GM19043 (cell line): ENCODE results near the gene EIF3F.

Experiments
- ATAC-seq: cut with Tn5 transposase; IDR thresholded peaks from one replicate; pipeline ENCODE4 v1.9.1; 2021; ENCODE audit warnings: low read depth; ENCODE audit not compliant: unreplicated experiment

EIF3F gene

DNA sequence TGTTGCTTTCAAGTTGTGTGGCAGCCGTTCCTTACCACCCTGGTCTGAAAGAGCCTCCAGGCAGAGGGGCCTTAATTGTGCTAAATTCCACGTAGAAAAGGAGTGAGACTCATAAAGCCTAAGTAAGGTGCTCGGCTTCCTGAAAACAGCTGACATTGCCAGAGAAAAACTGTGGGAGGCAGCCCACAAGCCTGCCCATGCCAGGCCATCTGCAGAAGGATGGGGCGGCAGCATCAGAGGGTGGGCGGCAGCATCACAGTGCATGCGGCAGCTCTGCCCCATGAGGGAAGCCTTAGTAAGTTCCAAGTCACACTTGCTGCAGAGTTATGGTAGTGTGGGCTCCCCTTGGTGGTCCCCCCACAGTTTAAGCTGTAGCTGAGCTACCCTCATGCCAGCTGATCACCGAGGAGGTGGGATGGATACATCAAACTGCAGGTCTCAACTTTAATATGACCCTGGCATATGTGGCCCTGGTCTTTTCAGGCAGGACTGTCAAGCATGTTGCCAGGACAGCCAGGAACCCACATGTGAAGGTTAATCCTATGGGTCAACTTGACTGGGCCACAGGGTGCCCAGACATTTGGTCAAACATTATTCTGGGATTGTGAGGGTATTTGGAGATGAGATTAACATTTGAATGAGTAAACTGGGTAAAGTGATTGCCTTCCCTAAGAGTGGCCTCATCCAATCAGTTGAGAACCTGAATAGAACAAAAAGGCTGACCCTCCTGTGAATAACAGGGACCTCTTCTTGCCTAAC is 3.1 kb upstream of the EIF3F start:
- ATAC-seq: no peak

DNA sequence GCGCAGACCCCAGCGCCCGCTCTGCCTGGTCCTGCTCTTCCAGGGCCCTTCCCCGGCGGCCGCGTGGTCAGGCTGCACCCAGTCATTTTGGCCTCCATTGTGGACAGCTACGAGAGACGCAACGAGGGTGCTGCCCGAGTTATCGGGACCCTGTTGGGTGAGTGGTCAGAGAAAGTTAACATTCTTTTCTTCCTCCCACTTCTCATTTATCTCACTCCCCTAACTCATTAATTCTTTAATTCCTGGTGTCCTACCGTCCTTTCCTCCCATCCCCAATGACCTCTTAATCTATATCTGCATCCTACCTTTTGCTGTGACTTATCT is 385 bp downstream of the EIF3F start:
- peak; percentile 0 for ATAC-seq

DNA sequence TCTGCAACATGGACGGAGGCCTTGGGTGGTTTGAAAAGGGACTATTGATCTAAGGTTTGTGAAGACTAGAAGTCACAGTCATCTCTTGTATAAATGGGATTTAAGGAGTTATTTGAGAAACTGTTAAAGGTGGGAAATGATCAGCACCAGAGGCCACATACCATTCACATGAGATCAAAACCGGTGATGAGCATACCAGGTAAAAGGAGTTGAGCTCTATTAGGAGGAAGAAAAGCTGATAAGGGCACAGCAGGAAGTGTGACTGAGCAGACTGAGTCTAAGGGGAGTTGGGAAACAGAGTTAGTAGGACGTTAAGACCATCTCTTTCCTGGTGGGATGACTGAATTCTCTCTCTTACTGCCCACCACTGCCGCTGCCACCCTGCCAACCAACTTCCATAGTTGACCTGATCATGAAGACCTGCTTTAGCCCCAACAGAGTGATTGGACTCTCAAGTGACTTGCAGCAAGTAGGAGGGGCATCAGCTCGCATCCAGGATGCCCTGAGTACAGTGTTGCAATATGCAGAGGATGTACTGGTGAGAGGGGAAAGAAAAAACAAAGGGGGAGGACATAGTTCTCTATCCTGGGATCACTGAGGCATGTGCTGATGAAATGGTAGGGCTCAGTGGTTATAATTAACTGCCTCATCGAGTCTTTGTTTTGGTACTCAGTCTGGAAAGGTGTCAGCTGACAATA is 7.6 kb downstream of the EIF3F start:
- ATAC-seq: no peak

DNA sequence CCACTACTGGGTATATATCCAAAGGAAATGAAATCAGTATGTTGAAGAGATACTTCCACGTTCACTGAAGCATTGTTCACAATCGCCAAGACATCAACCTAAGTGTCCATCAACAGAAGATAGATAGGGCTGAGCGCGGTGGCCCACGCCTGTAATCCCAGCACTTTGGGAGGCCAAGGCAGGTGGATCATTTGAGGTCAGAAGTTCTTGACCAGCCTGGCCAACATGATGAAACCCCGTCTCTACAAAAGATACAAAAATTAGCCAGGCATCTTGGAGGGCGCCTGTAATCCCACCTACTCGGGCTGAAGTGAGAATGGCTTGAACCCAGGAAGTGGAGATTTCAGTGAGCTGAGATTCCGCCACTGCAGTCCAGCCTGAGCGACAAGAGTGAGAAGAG is 12.7 kb downstream of the EIF3F start:
- no peak for ATAC-seq

DNA sequence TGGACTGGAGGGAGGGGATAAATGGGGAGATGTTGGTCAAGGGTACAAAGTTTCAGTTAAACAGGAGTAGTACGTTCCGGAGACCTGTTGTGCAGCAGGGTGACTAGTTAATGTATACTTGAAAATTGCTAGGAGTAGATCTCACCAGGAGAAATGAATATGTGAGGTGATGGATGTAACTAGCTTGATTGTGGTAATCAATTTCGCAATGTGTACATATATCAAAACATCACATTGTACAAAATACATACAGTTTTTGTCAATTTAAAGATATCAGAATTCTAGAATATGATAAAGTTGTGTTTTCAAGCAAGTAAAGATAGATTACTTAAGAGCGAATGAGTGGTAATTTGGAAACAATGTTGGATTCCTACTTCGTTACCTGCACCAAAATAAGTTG is 13.3 kb downstream of the EIF3F start:
- no peak for ATAC-seq

DNA sequence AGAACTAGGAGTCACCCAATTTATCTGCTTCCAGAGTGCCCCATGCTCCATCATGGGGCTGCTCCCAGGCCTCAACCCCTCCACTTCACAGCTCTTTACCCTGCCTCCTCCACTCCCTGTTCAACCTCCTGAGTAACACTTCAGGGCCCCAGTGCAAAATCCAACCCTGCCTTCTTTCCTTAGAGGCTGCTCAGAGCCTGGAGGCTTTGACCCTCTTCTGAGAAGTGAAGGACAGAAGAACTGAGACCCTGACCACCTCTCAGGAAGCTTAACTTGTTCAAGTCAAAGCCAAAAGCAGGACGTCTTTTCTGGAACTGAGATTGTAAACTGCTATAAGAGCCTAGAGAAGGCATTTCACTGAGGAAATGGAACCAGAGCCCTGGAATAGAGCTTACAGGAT is 15.5 kb downstream of the EIF3F start:
- no peak for ATAC-seq

DNA sequence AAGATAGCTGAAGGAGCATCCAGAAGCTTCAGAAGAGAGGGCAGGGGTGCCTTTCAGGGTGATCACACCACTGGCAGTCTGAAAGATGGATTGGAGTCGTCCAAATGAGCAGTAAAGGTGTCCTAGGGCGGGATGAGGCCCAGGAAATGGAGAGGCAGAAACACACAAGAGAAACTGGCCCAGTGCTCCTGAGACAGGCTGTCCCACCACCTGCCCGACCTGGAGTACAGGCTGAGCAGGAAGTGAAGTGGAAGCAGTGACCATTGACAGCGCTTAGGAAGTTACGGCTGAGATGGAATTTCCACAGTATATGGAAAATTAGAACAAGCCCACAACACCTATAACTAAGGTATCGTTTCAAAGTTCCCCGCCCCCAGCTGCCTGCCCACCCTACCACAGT is 16.1 kb downstream of the EIF3F start:
- ATAC-seq: no peak

DNA sequence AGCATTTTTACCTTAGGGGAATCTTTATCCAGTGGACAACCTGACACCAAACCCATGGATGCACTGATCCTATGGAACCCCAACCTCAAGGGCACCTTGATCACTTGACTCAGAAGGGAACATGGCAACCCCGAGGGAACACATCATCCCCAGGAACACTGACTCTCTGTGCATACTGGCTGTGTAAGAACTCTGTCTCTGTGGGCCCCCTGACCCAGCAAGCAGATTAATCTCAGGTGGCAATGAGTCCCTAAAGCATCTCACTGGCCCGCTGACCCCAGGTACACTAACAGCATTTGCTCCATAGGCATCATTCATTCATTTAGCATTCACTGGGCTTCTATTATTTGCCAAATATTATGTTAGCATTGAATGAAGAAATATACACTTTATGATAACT is 16.9 kb downstream of the EIF3F start:
- ATAC-seq: no peak

DNA sequence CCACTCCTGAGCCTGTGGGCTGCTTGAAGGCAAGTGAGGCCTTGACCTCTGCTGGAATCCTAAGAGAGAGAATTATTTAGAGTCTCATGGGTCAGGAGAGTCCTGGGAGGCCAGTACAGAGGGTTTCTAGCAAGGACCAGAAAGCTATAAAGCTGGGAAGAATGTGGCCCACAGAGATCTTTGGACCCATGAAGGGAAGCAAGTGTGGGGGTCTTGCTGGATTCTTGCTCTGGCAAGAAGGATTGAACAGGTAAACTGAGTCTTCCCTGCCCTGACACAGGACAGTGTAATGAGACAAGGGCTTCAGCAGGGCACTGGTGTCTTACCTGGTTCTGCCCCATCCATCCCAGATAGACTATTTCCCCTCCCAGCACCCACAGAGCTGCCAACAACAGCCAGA is 18.4 kb downstream of the EIF3F start:
- no peak for ATAC-seq

DNA sequence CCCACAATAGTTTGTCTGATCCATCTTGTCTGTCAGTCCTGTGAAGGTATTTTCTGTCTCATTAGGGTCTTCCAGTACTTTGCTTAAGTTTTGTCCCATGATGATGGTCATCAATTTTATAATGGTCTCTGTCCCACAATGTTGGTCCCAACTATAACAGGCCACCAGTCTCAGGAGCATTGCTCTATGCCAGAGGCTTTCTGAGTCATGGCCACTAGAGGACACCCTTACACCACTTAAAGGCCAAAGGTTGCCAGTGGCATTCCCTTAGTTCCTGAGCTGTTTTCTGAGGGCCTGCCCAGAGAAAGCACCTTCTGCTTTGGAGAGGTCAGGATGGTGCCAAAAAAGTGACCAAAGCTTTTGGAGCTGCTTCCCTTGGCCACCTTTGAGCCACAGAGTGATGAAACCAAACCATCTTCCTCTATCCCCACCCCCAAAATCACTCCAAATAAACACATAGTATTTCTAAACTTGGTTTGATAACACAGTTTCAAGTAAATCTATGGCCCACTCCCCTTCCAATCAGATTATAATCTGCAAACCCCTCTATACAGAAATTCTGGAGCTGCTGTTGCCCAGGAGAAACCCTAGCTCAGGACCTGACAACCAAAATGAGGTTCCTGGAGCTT is 19.3 kb downstream of the EIF3F start:
- no peak for ATAC-seq

DNA sequence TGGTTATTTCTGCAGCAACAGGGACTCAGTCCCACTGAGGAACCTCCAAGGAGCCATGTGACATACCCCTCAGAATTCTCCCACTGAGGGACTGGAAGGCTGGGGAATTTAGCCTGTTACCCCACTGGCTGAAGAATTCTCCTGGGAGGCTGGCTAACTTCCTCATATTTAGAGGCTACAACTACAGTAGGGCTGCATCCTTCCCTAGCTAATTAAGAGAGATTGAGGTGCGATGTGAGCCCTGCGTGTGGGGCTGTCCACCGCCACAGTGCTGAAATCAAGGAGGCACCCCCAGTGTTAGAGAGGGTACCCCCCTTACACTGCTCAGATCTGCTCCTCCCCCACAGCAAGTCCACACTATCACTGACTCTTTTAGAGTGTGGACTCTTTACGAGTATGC is 21.1 kb downstream of the EIF3F start:
- no peak for ATAC-seq

DNA sequence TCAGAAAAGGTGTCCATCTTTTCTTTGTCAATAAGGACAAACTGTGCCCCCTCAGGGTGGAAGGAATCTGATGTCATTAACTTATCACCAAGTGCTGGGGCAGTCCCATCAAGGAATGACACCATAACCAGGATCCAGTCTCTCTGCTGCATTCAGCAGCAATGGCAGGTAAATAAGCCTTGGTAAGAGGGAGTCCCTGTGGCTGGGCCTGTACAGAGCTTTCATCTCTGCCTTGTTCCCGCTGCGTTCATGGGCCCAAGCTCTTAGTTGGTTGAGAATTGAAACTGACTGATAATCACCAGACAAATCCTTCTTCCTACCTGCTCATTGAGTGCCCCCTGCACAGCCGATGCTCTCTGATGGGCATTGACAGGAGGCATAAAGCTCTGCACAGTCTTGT is 22.7 kb downstream of the EIF3F start:
- ATAC-seq: no peak

DNA sequence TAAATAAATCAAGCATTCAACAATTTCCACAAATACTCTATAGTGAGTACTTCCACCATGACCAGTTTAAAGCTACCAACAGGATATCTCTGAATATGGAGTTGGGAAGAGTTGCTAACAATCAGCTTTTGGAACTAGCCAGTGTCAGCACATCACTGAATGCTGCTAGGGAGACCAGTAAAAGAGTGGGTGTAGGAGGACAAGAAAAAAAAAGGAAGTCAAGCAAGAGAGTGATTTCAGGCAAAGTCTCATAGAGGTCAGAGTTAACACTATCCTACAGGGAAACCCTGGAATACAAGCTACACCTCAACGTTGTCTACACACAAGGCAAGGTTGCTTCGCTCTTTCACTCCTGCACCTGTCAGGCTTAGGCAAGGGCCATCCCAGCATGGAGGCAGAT is 24.2 kb downstream of the EIF3F start:
- no peak for ATAC-seq

DNA sequence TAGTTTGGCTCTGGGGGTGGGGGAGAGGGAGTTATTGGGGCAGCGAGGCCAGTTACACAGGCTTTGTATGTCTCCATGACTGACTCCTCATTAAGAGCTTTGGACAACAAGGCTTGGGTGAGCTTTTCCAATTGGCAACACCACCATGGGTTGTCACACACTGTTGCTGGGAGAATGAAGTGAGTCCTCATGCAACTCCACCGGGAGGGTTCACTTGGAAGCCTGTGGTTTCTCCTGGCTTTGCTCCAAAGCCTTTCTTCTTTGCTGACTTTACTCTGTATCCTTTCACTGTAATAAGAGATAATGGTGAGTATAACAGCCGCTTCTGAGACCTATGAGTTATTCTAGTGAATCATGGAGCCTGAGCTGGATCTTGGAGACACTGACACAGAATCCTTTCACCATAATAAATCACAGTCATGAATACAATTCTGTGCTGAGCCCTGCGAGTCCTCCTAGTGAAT is 24.9 kb downstream of the EIF3F start:
- no peak for ATAC-seq

DNA sequence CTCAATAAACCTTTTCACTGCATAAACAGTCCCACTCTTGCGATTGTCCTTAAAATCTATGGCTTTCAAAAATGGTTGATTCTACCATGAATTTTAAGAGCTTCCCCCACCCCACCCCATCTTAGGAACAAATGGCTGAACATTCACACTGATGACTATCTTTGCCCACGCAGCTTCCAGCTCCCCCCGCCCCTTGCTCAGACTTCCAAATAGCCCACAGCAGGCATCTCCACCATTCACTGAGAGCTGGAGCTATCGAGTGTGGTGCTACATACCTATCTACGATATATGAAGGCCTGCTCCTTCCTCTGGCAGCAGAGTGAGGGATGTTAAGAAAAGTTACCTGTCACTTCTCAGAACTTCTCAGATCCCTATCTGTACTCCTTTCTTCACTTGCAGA is 26.7 kb downstream of the EIF3F start:
- no peak for ATAC-seq

DNA sequence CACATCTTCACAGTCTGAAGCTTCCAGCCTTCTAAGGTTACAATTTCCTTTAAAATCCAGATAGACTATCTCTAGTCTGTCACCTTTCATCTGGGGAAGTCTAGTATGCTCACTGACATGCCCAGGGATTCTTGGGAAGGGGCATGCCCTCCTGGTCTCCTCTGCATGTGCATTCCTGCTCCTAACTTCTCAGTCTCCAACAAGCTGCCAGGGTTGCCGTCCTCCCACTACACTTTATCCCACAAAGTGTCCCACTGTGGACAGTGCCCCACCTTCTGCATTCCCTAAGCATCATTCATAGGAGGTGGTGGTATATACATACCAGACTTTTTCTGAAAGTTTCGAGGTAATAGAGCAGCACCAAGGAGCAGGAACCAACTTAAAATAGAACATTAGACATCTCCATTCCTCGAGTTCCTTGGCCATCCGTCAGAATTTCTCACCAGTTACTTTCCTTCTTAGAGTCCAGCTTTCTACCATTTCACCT is 28.7 kb downstream of the EIF3F start:
- ATAC-seq: no peak

DNA sequence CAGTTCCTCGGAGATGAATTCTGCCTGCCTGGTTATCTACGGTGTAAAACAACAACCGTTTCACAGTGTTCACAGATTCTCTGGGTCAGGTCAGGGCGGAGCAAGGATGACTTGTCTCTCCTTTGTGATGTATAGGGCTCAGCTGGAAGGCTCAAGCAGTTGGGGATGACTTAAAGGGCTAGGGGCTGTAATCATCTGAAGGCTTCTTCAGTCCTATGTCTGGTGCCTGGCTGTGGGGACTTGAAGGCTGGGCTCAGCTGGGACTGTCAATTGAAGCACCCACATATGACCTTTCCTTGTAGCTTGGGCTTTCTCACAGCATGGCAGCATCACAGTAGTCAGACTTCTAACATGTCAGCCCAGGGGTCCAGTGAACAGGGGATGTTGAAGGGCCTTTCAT is 29.3 kb downstream of the EIF3F start:
- ATAC-seq: no peak

DNA sequence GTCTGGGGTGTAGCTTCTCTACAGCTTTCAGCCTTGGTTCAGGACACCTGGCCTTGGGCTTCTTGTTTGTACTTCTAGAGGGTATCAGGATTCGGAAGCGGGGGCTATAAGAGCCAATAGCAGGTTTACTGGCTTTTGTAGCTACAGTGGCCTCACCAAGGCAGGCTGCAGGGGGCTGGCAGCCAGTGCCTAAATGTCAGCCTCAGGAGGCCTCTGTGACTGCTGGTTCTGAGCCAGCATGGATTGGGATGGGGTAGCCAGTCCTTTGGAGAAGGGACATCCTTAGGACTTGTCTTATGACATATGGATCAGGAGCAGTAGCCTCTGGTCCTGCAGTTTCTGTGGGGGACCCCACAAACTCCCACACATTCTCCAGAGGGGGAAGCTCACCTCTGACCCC is 29.9 kb downstream of the EIF3F start:
- ATAC-seq: no peak

DNA sequence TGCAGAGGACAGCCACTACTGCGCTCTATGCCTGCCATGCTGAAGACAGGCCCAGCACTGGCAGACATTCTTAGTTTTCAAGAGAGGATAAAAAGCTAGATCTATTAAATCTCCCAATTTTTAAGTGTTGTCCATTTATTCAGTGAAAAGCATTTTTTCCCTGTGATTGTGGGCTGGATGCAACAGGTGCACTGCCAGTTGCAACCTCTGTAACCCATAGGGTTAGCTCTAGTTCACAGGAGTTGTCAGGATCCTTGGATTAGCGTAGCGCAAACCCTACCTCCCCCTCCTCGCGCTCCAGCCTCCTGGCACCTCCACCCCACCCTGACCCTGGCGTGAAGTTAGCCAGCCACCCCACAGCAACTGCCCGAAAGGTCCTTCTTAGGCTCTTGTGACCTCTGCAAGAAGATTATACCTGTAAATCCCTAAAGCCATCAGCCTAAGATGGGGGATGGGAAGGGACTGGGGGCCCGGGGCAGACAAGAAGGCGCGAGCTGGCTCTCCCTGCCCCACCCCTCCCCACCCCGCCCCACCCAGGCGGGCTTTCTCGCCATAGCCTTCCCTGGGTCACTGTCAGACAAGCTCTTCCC is 30.9 kb downstream of the EIF3F start:
- no peak for ATAC-seq

DNA sequence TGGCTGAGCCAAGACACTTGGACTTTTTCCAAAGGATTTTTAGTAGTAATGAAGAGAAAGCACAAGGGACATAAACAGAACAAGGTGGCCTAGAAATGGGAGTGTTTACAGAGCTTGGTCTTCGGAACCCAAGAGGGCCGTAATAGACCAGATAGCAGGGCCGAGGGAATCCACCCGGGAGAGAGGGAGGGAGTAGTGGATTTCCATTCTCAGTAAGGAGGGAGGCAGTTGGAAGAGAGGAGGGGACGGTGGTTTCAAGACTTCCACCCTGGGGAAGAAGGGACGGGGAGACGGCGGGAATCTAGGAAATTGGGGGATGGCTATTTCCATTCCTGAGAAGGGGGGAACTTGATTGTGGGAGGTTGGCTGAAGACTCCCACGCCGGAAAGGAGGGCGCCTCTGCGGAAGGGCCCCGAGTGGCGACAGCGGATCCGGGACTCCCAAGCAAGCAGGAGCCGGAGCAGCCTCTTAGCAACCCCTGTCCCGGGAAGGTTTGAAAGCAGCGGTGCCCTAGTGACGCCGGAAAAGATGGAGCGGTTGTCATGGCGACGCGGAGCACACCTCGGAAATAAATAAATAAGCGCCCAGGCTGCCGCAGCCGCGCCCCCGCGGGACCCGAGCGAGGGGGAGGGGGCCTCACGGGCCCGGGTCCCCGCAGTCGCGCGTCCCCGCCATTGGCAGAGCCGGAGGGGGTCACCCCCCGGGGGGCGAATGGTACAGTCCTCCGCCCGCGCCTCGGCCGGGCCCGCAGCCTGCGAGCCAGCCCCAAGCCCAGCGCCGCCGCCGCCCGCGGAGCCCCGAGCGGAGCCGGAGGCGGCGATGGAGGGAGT is 31.6 kb downstream of the EIF3F start:
- peak; percentile 40 for ATAC-seq
